Kidney epithelial cell (primary cell): ENCODE results near the gene MMD2. TPM values are rescaled to one million over a fixed set of nuclear protein-coding genes. Genes with fewer than 3 reads are reported as not detected.

ENCODE experiments used
- DNase-seq: peaks from one replicate; pipeline ENCODE4 v3.0.0-alpha.2; 2010; ENCODE audit warnings: low read depth
- H3K27me3 ChIP-seq: 2 replicates; pipeline ENCODE4 v1.6.0; 2011; ENCODE audit warnings: low read length; ENCODE audit not compliant: control insufficient read depth, insufficient read depth
- H3K36me3 ChIP-seq: 2 replicates; pipeline ENCODE4 v1.5.1; 2011; ENCODE audit warnings: low read length; ENCODE audit not compliant: control insufficient read depth, insufficient read depth
- H3K4me3 ChIP-seq: 2 replicates; pipeline ENCODE4 v1.5.1; 2011; ENCODE audit warnings: low read depth, mild to moderate bottlenecking, control low read depth, low read length
- CTCF ChIP-seq: IDR thresholded peaks from 2 replicates; pipeline ENCODE4 v1.5.1; 2011; ENCODE audit warnings: mild to moderate bottlenecking, moderate library complexity, low read length, control low read depth, inconsistent platforms; ENCODE audit not compliant: insufficient read depth, poor library complexity, severe bottlenecking
- total RNA-seq: library from RNA; depleted of rRNA; stranded (reverse); fragments of >200 nt; gene quantifications from 2 replicates; pipeline ENCODE4 v1.2.3, GENCODE V29; 2015

MMD2 gene, protein sequence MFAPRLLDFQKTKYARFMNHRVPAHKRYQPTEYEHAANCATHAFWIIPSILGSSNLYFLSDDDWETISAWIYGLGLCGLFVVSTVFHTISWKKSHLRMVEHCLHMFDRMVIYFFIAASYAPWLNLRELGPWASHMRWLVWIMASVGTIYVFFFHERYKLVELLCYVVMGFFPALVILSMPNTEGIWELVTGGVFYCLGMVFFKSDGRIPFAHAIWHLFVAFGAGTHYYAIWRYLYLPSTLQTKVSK
- not detected in 2 replicates for total RNA-seq

- DNase-seq, result no peak
- H3K36me3 ChIP-seq, result no peaks in the 10 kb centered on the region
- H3K27me3 ChIP-seq, result peaks cover 24% of the 10 kb centered on the region
- TF ChIP-seq CTCF, result no peak
- H3K4me3 ChIP-seq, result no peak within 1 kb of the TSS
These were observed at the start of gene MMD2 for GRCh38 chr7:4958477-4959301. TSS of gene MMD2 (minus strand) at chr7:4959187. CDS start at chr7:4959017, 170 bp downstream.

DNA sequence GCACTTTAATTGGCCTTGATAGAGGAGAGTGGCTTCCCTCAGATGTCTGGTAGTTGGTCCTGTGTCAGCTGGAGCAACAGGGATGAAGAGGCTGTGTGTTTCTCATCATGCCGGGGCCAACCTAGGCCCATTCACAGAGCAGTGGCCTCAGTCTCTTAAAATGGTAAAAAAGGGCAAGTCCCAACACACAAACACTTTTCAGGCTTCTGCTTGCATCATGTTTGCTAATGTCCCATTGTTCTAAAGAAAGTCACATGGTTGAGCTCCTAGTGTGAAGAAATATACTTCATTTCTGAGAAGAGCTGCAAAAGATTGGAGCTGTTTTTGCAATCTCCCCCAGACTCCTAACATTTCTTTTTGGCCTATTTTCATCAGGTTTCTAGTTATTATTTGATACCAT is 46.1 kb upstream of the MMD2 start:
- DNase-seq, result no peak
- no peaks in the 10 kb centered on the region for H3K36me3 ChIP-seq
- TF ChIP-seq CTCF, result no peak
- no peak overlapping the region for H3K4me3 ChIP-seq
- H3K27me3 ChIP-seq, result no peaks in the 10 kb centered on the region

DNA sequence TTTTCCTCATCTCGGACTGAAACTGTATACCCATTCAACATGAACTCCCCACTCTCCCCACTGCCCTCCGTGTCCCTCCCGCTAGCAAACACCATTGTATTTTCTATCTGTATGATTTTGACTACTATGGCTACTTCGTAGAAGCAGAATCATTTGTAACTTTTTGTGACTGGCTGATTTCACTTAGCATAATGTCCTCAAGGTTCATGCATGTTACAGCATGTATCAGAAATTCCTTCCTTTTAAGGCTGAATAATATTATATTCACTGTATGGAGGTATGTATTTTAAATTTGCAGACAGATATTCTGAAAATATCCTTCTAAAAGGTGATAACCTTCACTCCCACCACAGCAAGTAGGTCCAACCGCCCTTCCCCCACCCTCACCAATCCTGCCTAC is 42.9 kb upstream of the MMD2 start:
- no peak overlapping the region for H3K4me3 ChIP-seq
- peaks cover 1% of the 10 kb centered on the region for H3K36me3 ChIP-seq
- TF ChIP-seq CTCF, result no peak
- no peaks in the 10 kb centered on the region for H3K27me3 ChIP-seq
- DNase-seq, result no peak

DNA sequence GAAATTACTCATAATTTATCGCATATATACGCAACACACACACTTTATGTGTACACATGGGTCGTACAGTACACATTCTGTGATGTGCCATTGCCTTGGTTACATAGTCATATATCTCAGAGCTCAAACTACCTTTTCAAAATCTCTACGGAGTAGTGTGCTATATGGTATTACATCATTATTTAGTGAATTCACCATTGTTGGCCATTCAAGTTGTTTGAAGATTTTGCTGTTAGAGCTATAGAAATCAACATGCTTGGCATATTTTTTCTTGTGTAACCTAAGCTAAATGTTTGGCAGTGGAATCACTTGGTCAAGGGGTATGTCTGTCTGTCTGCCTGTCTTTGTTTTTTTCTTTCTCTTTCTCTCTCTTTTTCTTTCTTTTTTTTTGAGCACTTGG is 42.0 kb upstream of the MMD2 start:
- no peaks in the 10 kb centered on the region for H3K27me3 ChIP-seq
- no peak overlapping the region for H3K4me3 ChIP-seq
- no peak for DNase-seq
- H3K36me3 ChIP-seq, result peaks cover 1% of the 10 kb centered on the region
- no peak for TF ChIP-seq CTCF

- TF ChIP-seq CTCF, result no peak
- Histone ChIP-seq H3K4me3 (no peak overlapping the region), H3K27me3 (no peaks in the 10 kb centered on the region), H3K36me3 (peaks cover 1% of the 10 kb centered on the region)
- DNase-seq, result no peak
These were observed 40.5 kb upstream of the MMD2 start for GRCh38 chr7:4999369-4999950.

GRCh38 chr7:4998910-4999309 is 39.9 kb upstream of the MMD2 start:
- Histone ChIP-seq H3K27me3 (no peaks in the 10 kb centered on the region), H3K36me3 (peaks cover 1% of the 10 kb centered on the region), H3K4me3 (no peak overlapping the region)
- no peak for TF ChIP-seq CTCF
- no peak for DNase-seq
